Right ventricle myocardium inferior (tissue), 1 donor: Measurements from ENCODE around the gene HIPK2. TPM values are rescaled to one million over a fixed set of nuclear protein-coding genes. Genes with fewer than 3 reads are reported as not detected.

Experiments used
- ATAC-seq: fragments of 200-7000 bp; cut with Tn5 transposase; one replicate; pipeline ENCODE4 v1.9.1; 2020; ENCODE audit warnings: mild to moderate bottlenecking, moderate library complexity
- DNase-seq: peaks from one replicate; pipeline ENCODE4 v3.0.0; 2021; ENCODE audit errors: missing footprints
- intact Hi-C: fragments of 100-400 bp; cut with DNase I; formaldehyde crosslinking; loops from one replicate; pipeline ENCODE4 v1.11.0; 2022
- total RNA-seq: library from RNA; stranded (reverse); fragmentation: NEBNext Ultra II Directional; extraction: Animal tissue kit (Norgen Biotek cat#: 25700); gene quantifications from one replicate; pipeline ENCODE4 v1.2.1, GENCODE V29; 2021
- donor health status: DM: no; HTN: yes; CAD: no; lungs with severe emphysema.

HIPK2 gene
- total RNA-seq, 1 donor from 2014 or later, result 97.8 TPM

DNA sequence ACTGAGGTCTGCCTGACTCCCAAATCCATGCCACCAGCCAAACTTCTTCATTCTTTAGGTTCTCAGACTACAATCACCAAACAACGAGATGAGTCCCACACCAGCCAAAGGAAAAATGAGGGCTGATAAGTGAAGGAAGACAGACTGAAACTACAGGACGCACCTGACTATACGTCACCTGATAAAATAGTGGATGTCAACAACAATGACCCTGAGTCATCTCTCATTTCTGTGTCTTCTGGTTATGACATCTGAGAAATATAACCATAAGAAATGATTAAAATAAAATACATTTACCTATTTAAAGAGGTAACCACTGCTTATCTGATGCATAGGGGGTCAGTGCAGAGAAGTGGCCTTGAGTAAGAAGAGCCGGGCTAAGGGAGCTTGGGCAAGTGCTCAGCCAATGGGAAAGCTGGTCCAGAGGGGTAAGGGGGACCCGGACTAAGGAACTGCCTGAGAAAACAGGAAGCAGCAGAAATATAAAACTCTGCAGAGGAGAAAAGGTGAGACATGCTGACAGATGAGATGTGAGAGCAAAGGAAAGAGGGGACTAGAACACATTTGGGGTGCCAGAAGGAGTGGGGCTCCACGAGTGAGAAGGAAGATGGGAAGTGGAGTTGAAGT lies 51.8 kb downstream of the HIPK2 start:
- intact Hi-C loops, result no loop called here
- no peak for DNase-seq
- no peak for ATAC-seq

DNA sequence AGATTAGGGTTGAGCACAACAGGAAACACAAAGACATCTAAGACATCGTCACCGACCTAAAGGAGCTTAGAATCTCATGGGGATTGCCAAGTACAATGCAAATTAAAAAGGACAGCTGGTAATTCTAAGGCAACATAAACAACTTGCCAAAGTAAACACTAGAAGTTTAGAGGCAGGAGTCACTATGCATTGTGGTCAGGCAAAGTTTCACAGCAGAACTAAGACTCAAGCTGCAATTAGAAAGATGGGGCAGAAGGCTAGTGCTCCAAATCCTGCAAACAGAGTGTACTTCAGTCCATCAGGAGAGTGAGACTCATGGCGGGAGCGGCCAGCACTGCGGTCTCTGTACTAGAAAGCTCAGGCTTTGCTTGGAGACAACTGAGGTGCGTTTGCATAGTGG lies 52.7 kb downstream of the HIPK2 start:
- DNase-seq, result no peak
- intact Hi-C loops, result no loop called here
- ATAC-seq, result no peak

DNA sequence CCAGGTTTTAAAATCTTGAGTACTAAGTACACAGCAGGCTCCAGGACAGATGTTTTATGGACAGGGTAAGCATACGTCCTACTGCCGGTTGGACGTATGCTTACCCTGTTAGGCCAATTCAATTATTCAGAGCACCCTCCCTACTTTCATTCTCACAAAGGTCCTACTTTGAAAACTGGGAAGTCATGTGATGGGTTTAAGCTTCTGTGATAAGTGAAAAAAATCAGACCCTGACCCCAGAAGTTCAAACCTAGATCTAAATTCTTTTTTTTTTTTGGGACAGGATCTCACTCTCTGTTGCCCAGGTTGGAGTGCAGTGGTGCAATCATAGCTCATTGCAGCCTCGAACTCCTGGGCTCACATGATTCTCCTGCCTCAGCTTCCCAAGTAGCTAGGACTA lies 55.2 kb downstream of the HIPK2 start:
- ATAC-seq (no peak), DNase-seq (no peak)
- intact Hi-C loops, result no loop called here

DNA sequence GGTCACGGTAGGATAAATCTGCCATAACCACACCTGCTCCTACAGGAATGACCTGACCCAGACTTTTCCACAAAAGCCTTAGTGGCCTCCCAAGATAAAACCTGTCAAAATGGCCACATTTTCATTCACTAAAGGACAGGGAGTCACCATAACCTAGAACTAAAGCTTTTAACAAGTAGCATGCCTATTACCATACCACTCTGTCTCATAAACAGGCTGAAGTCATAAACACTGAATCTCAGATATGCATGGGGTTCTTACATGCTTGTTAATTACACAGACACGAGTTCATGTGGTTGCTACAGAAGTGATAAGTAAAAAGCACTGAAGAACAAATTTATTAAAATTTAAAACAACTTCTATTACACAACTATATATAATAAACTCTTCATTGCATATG lies 56.0 kb downstream of the HIPK2 start:
- ATAC-seq (no peak), DNase-seq (no peak)
- intact Hi-C loops, result no loop called here

DNA sequence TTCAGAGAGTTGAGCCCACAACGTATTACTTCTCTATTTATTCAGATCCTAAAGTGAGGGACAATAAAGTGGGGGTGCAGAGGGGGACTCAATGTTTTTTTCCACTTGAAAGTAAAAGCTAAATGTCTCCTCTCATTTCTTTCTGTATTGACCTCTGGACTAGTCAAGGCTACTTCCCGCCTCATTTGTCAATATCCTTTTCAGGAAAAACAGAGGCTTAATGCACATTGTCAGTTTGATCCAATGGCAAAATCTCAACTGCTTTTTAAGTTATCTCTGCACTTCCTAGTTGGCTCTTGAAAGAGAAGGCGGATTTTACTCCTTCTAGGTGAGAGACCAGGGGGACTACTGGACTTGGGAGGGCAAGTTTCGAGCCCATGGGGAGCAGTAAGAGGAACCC lies 56.4 kb downstream of the HIPK2 start:
- ATAC-seq (no peak), DNase-seq (no peak)
- intact Hi-C loops, result no loop called here

DNA sequence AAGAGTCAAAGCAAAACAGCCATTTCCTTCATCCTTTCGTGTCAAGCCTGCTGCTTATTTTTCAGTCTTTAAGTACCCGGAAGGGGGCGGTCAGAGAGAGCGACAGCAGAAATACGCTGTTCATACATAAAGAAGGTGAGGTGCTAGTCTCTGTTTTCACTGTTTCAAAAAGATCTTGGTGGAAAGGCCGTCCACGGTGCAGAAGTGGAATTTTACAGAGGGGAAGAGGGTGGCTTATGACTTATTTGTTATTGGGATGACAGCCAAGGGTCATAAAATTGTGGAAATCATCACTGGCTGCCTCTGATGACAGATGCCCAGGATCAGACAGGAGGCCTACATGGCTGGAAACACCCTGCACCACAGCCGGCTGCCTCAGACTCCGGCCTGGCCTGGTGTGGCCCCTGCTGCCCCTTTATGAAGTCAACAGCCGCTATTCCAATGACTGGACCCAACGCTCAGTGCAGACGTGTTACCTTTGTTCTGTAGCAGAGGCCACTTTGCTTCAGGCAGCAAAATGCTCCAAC lies 57.0 kb downstream of the HIPK2 start:
- intact Hi-C loops, result no loop called here
- DNase-seq, result no peak
- ATAC-seq, result no peak

DNA sequence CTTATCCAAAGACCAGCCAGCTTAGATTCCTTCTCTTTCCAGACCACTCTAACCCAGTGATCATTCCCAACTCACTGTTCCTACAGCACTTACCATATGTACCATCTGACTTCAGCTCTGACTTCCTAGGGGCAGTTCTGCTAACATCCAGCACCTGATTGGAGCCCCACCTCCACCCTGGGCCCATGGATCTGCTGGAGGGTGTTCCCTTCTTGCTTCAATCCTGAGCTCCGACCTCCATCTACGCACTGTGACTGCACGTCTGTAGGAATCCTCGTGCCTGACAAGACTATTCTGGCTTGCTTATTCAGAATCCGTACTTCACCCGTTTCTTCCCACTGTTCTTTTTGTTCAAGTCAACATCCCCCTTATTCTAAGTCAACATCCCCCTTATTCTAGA lies 57.6 kb downstream of the HIPK2 start:
- DNase-seq, result no peak
- ATAC-seq, result no peak
- intact Hi-C loops, result no loop called here

DNA sequence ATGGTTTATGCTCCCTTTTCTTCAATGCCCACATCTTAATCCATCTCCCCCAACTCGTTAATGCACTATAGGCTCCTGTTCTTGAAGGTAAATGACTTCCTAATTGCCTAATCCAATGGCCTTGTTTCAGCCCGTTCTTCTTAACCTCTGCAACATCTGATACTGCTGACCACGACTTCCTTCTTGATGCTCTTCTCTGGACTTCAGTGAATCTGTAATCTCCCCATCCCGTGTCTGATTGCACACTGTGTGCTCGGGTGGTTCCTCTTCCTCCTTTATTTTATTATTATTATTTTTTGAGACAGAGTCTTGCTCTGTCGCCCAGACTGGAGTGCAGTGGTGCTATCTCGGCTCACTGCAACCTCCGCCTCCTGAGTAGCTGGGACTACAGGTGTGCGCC lies 58.9 kb downstream of the HIPK2 start:
- ATAC-seq, result no peak
- intact Hi-C loops, result no loop called here
- no peak for DNase-seq

DNA sequence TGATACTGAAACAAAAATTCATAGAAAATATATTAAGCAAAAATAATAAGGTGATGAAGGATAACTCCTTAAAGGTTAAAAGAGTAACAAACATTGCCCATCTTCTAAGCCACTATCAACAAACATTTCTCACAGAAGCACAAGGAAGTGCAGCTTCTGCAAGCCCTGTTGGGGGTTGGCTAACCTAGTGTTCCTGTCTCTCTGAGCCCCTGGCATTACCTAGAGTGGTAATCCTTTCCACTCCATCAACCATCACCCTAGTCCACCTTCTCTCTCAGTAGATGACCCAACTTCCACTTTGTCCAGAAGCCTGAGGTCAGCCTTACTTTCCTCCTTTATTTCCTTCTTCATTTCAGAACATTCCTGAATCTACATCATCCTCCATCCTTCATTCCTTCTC lies 59.7 kb downstream of the HIPK2 start:
- DNase-seq (no peak), ATAC-seq (no peak)
- intact Hi-C loops, result no loop called here

DNA sequence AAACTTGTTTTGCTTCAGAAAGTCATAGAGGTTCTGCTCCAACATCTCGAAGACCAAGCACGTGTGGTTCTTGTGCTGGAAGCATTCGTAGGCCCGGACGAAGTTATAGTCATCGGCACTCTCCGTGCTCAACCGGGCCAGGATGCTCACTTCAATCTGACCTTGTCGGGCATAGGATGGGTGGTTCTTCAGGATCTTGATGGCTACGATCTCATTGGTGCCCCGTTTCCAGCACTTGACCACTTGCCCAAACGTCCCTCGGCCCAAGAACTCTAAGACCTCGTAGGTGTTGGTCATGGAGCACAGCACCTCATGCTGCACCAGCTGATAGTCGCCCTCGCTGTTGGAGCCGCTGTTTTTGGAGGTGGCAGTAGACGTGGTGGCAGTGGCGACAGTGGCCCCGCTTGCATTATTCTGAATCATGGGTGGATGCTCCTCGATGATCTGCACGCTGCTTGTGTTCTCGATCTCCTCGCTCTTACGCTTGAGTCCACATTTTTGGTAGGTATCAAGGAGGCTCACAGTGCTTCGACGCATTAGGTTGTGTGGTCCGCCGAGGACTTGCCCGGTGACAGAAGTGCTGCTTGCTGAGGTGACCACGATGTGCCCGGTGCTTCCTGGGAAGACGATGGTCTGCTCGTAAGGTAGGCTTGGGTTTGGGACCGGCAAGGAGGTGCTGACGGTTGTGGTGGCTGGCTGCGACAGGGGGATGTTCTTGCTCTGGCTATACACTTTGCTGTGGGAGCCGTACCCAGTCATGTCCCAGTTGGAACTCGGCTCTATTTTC lies 61.4 kb downstream of the HIPK2 start:
- ATAC-seq (no peak), DNase-seq (no peak)
- intact Hi-C loops, result no loop called here

DNA sequence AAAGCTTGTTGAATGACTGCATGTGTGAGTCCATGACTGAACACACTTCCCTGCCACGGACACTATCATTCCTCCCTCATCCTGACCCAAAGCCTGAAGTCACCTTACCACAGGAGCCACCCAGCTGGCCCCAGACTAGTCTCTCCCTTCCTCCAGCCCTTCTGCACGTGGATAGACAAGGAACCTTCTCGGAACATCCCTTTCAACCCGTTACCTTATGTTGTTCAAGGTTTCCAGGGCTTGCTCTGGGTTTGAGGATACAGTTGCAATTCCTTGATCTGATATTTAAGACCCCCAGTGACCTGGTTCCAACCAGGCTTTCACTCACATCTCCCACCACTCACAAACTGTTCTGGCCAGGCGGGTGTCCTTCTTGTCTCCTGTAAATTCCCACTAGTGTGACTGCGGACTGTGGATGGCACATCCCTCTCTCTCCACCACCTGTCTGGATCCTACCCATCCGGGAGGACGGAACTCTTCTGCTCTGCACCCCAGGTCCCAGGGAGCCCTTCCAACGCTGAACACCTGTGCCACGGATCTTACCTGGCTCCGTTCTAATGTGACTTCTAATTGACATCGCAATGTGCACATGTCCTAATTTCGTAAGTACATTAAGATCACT lies 62.5 kb downstream of the HIPK2 start:
- no peak for ATAC-seq
- intact Hi-C loops, result no loop called here

DNA sequence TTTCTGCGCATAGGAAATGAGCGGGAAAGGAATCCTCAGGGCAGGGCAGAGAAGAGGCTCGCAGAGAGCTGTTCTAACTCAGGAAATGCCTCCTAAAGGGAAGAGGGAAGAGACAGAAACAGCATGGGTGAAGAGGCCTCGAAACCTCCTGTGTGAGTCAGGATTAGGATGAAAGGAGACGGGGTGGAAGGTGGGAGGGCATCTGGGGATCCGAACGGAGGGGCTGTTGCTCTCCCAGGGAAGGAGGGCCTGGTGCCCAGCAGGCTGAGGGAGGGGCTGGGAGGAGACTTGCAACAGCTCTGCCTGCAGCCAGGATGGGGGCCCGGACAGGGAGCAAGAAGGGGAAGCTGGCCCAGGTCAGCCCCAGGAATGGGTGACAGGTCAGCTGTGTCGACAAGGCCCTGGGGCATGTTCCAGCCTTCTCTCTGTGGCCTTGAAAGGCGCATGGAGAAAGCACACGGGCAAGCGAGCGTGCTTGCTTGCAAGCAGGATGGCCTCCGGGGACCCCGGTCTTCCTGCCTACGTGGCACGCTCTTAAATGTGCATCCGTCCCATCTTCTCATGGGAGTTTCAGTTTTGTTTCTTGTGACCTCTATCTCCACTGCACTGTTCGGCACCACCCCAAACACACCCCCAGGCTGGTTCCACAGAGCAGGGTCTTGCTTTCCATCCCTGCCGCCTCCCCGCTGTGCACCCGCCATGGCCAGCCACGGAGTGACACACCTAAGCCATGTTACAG lies 63.5 kb downstream of the HIPK2 start:
- peak; percentile 83 for DNase-seq
- peak; percentile 24 for ATAC-seq
- intact Hi-C loops, result no loop called here

More for the DNA sequence above, 62.5 kb downstream of the HIPK2 start:
- DNase-seq, result no peak

DNA sequence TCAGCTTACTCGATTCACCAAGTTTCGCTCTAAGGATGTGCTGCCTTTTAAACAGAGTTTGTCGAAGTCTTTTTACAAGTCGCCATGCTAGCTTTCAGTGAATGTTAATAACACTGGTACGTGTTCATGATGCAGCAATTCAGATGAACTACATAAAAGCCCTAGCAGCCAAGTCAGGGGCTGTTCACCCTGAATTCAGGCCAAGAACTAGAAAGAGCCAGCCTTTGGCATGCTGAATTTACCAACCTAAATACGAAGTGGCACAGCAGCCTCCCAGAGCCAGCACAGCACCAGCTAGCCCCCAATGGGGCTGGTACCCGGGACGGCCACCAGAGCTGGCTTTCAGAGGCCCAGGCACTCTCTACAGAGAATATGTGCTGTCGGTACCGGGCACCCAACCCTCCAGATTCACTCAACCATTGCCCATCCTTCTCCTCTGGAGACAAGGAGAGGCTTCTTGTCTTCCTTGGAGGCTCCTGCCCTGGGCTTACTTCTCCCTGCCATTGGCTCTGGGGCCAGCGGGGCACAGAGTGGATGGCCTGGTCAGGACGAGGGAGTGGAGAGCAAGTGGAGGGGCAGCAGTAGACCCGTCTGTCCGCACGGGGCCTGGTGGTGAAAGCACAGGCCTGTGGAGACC lies 64.2 kb downstream of the HIPK2 start:
- ATAC-seq (no peak), DNase-seq (no peak)
- intact Hi-C loops, result no loop called here

DNA sequence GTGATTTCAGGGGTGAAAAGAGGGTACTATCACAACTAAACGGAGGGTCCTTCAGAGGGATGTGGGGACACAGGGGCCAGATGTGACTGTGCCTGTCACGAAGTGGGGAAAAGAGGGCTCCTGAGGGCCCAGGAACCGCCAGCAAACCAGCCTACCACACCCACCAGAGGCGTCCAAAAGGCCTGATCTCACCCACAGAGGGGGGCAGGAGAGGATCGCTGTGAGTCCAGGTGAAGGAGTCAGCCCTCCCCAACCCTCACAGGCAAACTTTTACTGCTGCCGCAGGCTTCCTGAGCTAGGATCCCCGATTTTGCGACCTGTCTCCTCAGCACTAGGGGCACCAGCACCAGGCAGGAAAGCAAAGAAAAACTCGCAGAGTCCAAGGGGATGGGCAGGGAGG lies 64.7 kb downstream of the HIPK2 start:
- intact Hi-C loops, result no loop called here

DNA sequence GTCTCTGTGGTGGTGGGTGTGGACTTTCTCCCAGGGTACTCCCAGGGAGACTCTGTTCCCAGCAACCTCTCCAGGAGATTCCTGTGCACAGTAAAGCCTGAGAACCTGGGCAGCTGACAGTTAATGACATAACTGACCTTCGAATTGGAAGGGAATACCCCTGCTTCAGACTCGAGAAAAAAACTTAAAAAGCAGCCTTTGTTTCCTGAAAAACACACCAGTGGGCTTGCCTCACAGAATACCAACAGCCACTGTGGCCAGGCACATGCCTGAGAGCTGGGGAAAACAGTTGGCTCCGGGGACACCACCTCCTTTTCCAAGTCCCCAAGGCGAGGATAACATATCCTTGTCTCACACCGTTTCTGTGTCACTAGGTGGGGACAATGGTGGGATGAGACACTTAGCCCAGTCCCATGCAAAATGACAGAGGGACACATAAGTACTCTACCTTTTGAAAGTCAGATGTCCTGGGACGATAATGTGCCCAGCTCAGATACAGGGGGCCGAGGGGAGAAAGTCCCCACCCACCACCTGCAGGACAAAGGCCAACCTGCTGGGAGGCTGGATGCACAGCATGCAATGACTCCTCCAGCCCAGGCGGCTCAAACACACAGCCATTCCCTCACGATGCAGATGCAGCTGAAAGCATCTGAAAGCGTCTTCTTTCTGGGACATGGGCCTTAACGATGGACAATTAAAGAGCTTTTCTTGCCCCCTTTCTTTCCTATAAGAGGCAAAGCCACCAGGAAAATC lies 65.6 kb downstream of the HIPK2 start:
- DNase-seq (no peak), ATAC-seq (no peak)
- intact Hi-C loops, result no loop called here

More for the DNA sequence above, 64.7 kb downstream of the HIPK2 start:
- DNase-seq, result no peak
- ATAC-seq, result no peak

DNA sequence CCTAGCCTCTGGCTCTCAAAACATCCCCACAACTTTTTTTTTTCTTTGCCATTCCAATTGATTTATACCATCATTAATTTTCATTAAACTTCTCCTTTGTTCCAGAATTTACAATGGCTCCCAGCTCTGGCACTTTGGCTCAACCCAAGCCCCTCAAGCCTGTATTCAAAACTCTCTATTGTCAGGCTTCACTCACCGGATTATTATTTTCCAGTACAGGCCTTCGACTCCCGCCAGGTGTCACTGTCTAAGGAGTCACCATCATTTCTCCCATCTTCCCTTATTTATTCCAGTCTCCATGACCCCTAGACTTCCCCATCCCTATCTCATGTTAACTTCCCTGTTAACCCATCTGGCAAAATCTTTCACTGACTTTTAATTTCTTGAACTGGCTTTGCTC lies 67.8 kb downstream of the HIPK2 start:
- ATAC-seq, result no peak
- no peak for DNase-seq
- intact Hi-C loops, result no loop called here

DNA sequence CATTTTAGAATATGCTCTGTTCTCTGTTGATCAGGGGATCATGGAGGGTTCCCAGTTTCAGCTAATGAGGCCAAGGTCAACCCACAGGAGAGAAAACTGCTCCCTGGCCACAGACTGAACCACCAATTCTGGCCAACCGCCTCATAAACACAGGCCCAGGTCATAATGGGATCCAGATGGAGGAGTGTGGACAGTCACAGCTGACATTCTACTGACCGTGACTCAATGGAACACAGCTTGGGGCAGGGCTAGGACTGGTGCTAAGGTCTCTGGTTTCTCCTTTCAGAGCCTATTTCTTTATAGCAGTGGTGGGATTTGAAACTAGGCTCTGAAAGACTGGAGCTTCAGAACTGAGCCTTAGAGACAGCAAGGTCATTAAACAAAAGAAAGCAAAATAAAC lies 68.3 kb downstream of the HIPK2 start:
- ATAC-seq, result peak; percentile 65
- intact Hi-C loops, result no loop called here
- no peak for DNase-seq

DNA sequence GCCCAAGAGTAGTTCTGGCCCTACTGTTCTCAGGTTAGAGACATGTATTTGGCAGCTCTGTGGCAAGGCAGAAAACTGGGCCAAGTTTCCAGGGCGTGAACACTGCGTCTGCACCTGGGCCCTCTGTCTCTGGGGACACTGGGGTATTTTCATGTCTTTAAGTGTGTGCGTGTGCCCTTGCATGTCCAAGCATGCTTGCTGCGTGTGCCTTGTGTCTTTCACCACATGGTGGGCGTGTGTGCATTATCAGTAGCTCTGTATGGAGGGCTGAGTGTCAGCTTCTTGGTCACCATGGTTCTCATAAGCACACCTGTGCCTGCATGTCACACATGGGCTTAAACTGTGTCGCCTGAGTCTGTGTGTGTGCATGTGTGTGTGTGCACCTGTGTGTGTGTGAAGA lies 69.3 kb downstream of the HIPK2 start:
- DNase-seq (no peak), ATAC-seq (no peak)
- intact Hi-C loops, result no loop called here
